HepG2 (cell line): ENCODE results near the gene STK39. TPM values are rescaled to one million over a fixed set of nuclear protein-coding genes. Genes with fewer than 3 reads are reported as not detected.
A peak's percentile ranks its signal among the peaks of the same experiment; 100 is the strongest.

ENCODE experiments used
- ARHGAP35 ChIP-seq: sonication (generic); formaldehyde crosslinking; IDR thresholded peaks from 2 replicates; pipeline ENCODE4 v1.9.0; 2022; ENCODE audit warnings: mild to moderate bottlenecking, inconsistent platforms, moderate library complexity, missing genetic modification reagents, borderline replicate concordance
- FIP1L1 ChIP-seq: fragments of 200-400 bp; formaldehyde crosslinking; IDR thresholded peaks from 2 replicates; pipeline ENCODE4 v1.6.1; 2018; ENCODE audit warnings: low read depth, mild to moderate bottlenecking, low read length, moderate library complexity, borderline replicate concordance; ENCODE audit not compliant: insufficient read depth
- GABPB1 ChIP-seq: IDR thresholded peaks from 2 replicates; pipeline ENCODE4 v1.6.1; 2016; ENCODE audit warnings: mild to moderate bottlenecking, missing genetic modification reagents, moderate library complexity, missing compliant biosample characterization
- GLI4 ChIP-seq: sonication (generic); formaldehyde crosslinking; IDR thresholded peaks from 2 replicates; pipeline ENCODE4 v1.5.1; 2020; ENCODE audit warnings: missing genetic modification reagents, mild to moderate bottlenecking, moderate library complexity, borderline replicate concordance
- HNRNPK ChIP-seq: fragments of 200-400 bp; formaldehyde crosslinking; IDR thresholded peaks from 2 replicates; pipeline ENCODE4 v1.6.1; 2018; ENCODE audit warnings: low read length, low read depth, moderate library complexity, mild to moderate bottlenecking; ENCODE audit not compliant: poor library complexity, severe bottlenecking
- RORA ChIP-seq: sonication (generic); formaldehyde crosslinking; IDR thresholded peaks from 2 replicates; pipeline ENCODE4 v1.5.0; 2020; ENCODE audit warnings: mild to moderate bottlenecking, missing genetic modification reagents, moderate library complexity
- SIN3B ChIP-seq: fragments of 150-350 bp; IDR thresholded peaks from 2 replicates; pipeline ENCODE4 v1.6.1; 2014; ENCODE audit warnings: low read length
- SNAI1 ChIP-seq: sonication (generic); formaldehyde crosslinking; IDR thresholded peaks from 2 replicates; pipeline ENCODE4 v1.5.0; 2020; ENCODE audit warnings: mild to moderate bottlenecking, missing genetic modification reagents, borderline replicate concordance
- STAG1 ChIP-seq: sonication (generic); formaldehyde crosslinking; IDR thresholded peaks from 2 replicates; pipeline ENCODE4 v1.4.0; 2020; ENCODE audit warnings: missing genetic modification reagents
- ZBTB7A ChIP-seq: sonication (generic); formaldehyde crosslinking; IDR thresholded peaks from 2 replicates; pipeline ENCODE4 v1.8.0; 2022; ENCODE audit warnings: mild to moderate bottlenecking, missing genetic modification reagents
- ZNF263 ChIP-seq: sonication (generic); formaldehyde crosslinking; IDR thresholded peaks from 2 replicates; pipeline ENCODE4 v1.4.0; 2020; ENCODE audit warnings: missing genetic modification reagents
- ZNF468 ChIP-seq: sonication (generic); formaldehyde crosslinking; IDR thresholded peaks from 2 replicates; pipeline ENCODE4 v1.8.0; 2022; ENCODE audit warnings: mild to moderate bottlenecking, moderate library complexity, missing genetic modification reagents
- polyA plus RNA-seq, 8 experiments: library from polyadenylated mRNA; depleted of rRNA in 3 of 8; stranded (reverse) in 7 of 8; unstranded in 1 of 8; fragments of >200 nt; fragmentation: Illumina TruSeq in 4 of 8; extraction: Trizol in 4 of 8; gene quantifications; 2 replicates each; pipeline versions ENCODE4 v1.2.1 to v1.2.3, GENCODE V29; 2011 to 2016; ENCODE audit warnings: low read depth in 4 of 8, missing spikeins in 1 of 8, mixed read lengths in 1 of 8; ENCODE audit not compliant: insufficient read depth in 1 of 8
- total RNA-seq, 5 experiments: library from RNA; depleted of rRNA; stranded (reverse); fragments of >200 nt; fragmentation: Illumina TruSeq; extraction: Trizol; gene quantifications; 2 replicates each; pipeline ENCODE4 v1.2.3, GENCODE V29; 2016; ENCODE audit warnings: low read depth in 1 of 5
- TF ChIP-seq, protein P1 (sequence below): sonication (generic); formaldehyde crosslinking; IDR thresholded peaks from 2 replicates; pipeline ENCODE4 v1.4.0; 2020; ENCODE audit warnings: low read depth, mild to moderate bottlenecking, missing genetic modification reagents
- TF ChIP-seq, protein P2 (sequence below): sonication (generic); formaldehyde crosslinking; IDR thresholded peaks from 2 replicates; pipeline ENCODE4 v1.4.0; 2020; ENCODE audit warnings: missing genetic modification reagents
- TF ChIP-seq, protein P3 (sequence below): sonication (generic); formaldehyde crosslinking; IDR thresholded peaks from 2 replicates; pipeline ENCODE4 v1.5.0; 2020; ENCODE audit warnings: missing genetic modification reagents
- TF ChIP-seq, protein P4 (sequence below): IDR thresholded peaks from 2 replicates; pipeline ENCODE4 v1.6.1; 2016; ENCODE audit warnings: missing compliant biosample characterization, missing genetic modification reagents, borderline replicate concordance
- TF ChIP-seq, protein P5 (sequence below): IDR thresholded peaks from 2 replicates; pipeline ENCODE4 v1.4.0; 2020; ENCODE audit warnings: mild to moderate bottlenecking, missing genetic modification reagents
- TF ChIP-seq, protein P6 (sequence below): sonication (generic); formaldehyde crosslinking; IDR thresholded peaks from 2 replicates; pipeline ENCODE4 v1.8.1; 2023; ENCODE audit warnings: mild to moderate bottlenecking, missing genetic modification reagents

The STK39 gene
- total and polyA plus RNA-seq, 2 of the 13 experiments (the other 11 are each of a cell fraction or from before 2014, with no cell fraction given), result 27.3 to 38.4 TPM

DNA sequence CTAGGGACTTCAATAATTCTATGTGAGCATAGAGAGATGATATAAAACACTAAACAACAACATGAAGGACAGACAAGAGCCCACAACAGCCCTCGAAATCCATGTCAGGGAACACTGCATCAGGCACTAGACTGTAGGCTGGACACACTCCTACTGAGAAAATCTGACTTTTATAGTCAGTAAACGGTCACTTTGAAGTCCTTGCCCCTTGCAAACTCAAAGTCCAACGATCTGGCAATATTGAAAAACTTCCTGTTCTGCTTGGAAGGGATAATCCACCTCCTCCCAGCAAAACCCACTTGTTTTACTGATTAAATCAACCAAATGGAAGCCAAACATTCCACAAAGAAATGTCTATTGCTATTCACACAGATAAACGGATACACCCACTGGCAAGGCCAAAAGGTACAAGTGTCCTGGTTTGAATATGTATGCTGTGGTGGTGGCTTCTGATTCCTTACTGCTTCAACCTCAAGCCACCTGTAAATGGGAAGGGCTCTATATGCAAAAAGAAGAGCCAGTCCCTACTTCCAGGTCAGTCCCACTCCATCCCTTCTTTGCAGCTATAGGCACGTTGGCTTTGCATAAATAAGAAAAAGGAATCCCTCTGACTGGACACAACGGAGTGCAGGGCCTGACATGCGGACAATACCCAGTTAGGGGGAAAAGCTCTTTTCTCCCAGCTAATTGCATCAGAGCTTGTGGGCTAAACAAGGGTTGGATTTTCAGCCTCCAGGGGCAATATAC lies 56.6 kb downstream of the STK39 start (continued):
- TF ChIP-seq, protein P1, sequence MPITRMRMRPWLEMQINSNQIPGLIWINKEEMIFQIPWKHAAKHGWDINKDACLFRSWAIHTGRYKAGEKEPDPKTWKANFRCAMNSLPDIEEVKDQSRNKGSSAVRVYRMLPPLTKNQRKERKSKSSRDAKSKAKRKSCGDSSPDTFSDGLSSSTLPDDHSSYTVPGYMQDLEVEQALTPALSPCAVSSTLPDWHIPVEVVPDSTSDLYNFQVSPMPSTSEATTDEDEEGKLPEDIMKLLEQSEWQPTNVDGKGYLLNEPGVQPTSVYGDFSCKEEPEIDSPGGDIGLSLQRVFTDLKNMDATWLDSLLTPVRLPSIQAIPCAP (CRISPR knock-in tag), result no peak
- TF ChIP-seq, protein P2, sequence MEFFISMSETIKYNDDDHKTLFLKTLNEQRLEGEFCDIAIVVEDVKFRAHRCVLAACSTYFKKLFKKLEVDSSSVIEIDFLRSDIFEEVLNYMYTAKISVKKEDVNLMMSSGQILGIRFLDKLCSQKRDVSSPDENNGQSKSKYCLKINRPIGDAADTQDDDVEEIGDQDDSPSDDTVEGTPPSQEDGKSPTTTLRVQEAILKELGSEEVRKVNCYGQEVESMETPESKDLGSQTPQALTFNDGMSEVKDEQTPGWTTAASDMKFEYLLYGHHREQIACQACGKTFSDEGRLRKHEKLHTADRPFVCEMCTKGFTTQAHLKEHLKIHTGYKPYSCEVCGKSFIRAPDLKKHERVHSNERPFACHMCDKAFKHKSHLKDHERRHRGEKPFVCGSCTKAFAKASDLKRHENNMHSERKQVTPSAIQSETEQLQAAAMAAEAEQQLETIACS, result no peak
- TF ChIP-seq, protein P3, sequence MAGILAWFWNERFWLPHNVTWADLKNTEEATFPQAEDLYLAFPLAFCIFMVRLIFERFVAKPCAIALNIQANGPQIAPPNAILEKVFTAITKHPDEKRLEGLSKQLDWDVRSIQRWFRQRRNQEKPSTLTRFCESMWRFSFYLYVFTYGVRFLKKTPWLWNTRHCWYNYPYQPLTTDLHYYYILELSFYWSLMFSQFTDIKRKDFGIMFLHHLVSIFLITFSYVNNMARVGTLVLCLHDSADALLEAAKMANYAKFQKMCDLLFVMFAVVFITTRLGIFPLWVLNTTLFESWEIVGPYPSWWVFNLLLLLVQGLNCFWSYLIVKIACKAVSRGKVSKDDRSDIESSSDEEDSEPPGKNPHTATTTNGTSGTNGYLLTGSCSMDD, result no peak
- TF ChIP-seq, protein P4, sequence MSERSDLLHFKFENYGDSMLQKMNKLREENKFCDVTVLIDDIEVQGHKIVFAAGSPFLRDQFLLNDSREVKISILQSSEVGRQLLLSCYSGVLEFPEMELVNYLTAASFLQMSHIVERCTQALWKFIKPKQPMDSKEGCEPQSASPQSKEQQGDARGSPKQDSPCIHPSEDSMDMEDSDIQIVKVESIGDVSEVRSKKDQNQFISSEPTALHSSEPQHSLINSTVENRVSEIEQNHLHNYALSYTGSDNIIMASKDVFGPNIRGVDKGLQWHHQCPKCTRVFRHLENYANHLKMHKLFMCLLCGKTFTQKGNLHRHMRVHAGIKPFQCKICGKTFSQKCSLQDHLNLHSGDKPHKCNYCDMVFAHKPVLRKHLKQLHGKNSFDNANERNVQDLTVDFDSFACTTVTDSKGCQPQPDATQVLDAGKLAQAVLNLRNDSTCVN, result no peak
- TF ChIP-seq ZNF468 (CRISPR knock-in tag) (no peak), RORA (CRISPR knock-in tag) (peak; percentile 31; the same call in 1 of the 2 replicates), SNAI1 (CRISPR knock-in tag) (no peak), SIN3B (no peak; the same call in 1 of the 2 replicates), ZNF263 (peak; percentile 47; the same call in 1 of the 2 replicates), ZBTB7A (CRISPR knock-in tag) (no peak), FIP1L1 (no peak), HNRNPK (no peak), GLI4 (CRISPR knock-in tag) (no peak), STAG1 (peak; percentile 24; the same call in 1 of the 2 replicates), GABPB1 (CRISPR knock-in tag) (peak; percentile 27; the same call in 1 of the 2 replicates), ARHGAP35 (CRISPR knock-in tag) (no peak)
- TF ChIP-seq, protein P5, sequence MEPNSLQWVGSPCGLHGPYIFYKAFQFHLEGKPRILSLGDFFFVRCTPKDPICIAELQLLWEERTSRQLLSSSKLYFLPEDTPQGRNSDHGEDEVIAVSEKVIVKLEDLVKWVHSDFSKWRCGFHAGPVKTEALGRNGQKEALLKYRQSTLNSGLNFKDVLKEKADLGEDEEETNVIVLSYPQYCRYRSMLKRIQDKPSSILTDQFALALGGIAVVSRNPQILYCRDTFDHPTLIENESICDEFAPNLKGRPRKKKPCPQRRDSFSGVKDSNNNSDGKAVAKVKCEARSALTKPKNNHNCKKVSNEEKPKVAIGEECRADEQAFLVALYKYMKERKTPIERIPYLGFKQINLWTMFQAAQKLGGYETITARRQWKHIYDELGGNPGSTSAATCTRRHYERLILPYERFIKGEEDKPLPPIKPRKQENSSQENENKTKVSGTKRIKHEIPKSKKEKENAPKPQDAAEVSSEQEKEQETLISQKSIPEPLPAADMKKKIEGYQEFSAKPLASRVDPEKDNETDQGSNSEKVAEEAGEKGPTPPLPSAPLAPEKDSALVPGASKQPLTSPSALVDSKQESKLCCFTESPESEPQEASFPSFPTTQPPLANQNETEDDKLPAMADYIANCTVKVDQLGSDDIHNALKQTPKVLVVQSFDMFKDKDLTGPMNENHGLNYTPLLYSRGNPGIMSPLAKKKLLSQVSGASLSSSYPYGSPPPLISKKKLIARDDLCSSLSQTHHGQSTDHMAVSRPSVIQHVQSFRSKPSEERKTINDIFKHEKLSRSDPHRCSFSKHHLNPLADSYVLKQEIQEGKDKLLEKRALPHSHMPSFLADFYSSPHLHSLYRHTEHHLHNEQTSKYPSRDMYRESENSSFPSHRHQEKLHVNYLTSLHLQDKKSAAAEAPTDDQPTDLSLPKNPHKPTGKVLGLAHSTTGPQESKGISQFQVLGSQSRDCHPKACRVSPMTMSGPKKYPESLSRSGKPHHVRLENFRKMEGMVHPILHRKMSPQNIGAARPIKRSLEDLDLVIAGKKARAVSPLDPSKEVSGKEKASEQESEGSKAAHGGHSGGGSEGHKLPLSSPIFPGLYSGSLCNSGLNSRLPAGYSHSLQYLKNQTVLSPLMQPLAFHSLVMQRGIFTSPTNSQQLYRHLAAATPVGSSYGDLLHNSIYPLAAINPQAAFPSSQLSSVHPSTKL (CRISPR knock-in tag), result peak; percentile 96
- TF ChIP-seq, protein P6, sequence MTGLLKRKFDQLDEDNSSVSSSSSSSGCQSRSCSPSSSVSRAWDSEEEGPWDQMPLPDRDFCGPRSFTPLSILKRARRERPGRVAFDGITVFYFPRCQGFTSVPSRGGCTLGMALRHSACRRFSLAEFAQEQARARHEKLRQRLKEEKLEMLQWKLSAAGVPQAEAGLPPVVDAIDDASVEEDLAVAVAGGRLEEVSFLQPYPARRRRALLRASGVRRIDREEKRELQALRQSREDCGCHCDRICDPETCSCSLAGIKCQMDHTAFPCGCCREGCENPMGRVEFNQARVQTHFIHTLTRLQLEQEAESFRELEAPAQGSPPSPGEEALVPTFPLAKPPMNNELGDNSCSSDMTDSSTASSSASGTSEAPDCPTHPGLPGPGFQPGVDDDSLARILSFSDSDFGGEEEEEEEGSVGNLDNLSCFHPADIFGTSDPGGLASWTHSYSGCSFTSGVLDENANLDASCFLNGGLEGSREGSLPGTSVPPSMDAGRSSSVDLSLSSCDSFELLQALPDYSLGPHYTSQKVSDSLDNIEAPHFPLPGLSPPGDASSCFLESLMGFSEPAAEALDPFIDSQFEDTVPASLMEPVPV (CRISPR knock-in tag), result no peak
